HepG2 (cell line): ENCODE results near the gene PSORS1C1. TPM values are rescaled to one million over a fixed set of nuclear protein-coding genes. Genes with fewer than 3 reads are reported as not detected.

Experiments
- BRD4 ChIP-seq: sonication (generic); formaldehyde crosslinking; IDR thresholded peaks from 2 replicates; pipeline ENCODE4 v1.4.0; 2020; ENCODE audit warnings: missing genetic modification reagents
- ISL2 ChIP-seq: sonication (generic); formaldehyde crosslinking; IDR thresholded peaks from 2 replicates; pipeline ENCODE4 v1.5.0; 2020; ENCODE audit warnings: missing genetic modification reagents
- MED8 ChIP-seq: sonication (generic); formaldehyde crosslinking; IDR thresholded peaks from 2 replicates; pipeline ENCODE4 v1.8.1; 2023; ENCODE audit warnings: mild to moderate bottlenecking, missing genetic modification reagents; ENCODE audit not compliant: insufficient replicate concordance
- NR2F6 ChIP-seq, 2 experiments: IDR thresholded peaks; 2 replicates each; pipeline ENCODE4 v1.6.1; 2016; ENCODE audit warnings: antibody characterized with exemption in 1 of 2, mild to moderate bottlenecking in 1 of 2
- POLR2AphosphoS2 ChIP-seq: IDR thresholded peaks from 2 replicates; pipeline ENCODE4 v1.6.1; 2011; ENCODE audit warnings: low read depth, low read length, improper control_type of control experiment
- TP53 ChIP-seq: sonication (generic); formaldehyde crosslinking; conservative IDR thresholded peaks from 2 replicates; pipeline ENCODE4 v1.4.0; 2020; ENCODE audit warnings: missing genetic modification reagents
- YY1 ChIP-seq: IDR thresholded peaks from 2 replicates; pipeline ENCODE4 v1.6.1; 2011; ENCODE audit warnings: low read length, low read depth, moderate library complexity, mild to moderate bottlenecking; ENCODE audit not compliant: insufficient read depth, insufficient replicate concordance
- ZC3H13 ChIP-seq: sonication (generic); formaldehyde crosslinking; IDR thresholded peaks from 2 replicates; pipeline ENCODE4 v1.8.1; 2023; ENCODE audit warnings: mild to moderate bottlenecking, missing genetic modification reagents, moderate library complexity
- ZNF121 ChIP-seq: sonication (generic); formaldehyde crosslinking; IDR thresholded peaks from 2 replicates; pipeline ENCODE4 v1.5.0; 2020; ENCODE audit warnings: mild to moderate bottlenecking, missing genetic modification reagents
- ZNF337 ChIP-seq: sonication (generic); formaldehyde crosslinking; IDR thresholded peaks from 2 replicates; pipeline ENCODE4 v1.5.1; 2020; ENCODE audit warnings: missing genetic modification reagents, low read depth, mild to moderate bottlenecking, borderline replicate concordance
- ZNF460 ChIP-seq: sonication (generic); formaldehyde crosslinking; IDR thresholded peaks from 2 replicates; pipeline ENCODE4 v1.5.1; 2020; ENCODE audit warnings: missing genetic modification reagents, mild to moderate bottlenecking, borderline replicate concordance
- ZNF468 ChIP-seq: sonication (generic); formaldehyde crosslinking; IDR thresholded peaks from 2 replicates; pipeline ENCODE4 v1.8.0; 2022; ENCODE audit warnings: mild to moderate bottlenecking, moderate library complexity, missing genetic modification reagents
- polyA plus RNA-seq, 8 experiments: library from polyadenylated mRNA; depleted of rRNA in 3 of 8; stranded (reverse) in 7 of 8; unstranded in 1 of 8; fragments of >200 nt; fragmentation: Illumina TruSeq in 4 of 8; extraction: Trizol in 4 of 8; gene quantifications; 2 replicates each; pipeline versions ENCODE4 v1.2.1 to v1.2.3, GENCODE V29; 2011 to 2016; ENCODE audit warnings: low read depth in 4 of 8, missing spikeins in 1 of 8, mixed read lengths in 1 of 8; ENCODE audit not compliant: insufficient read depth in 1 of 8
- total RNA-seq, 5 experiments: library from RNA; depleted of rRNA; stranded (reverse); fragments of >200 nt; fragmentation: Illumina TruSeq; extraction: Trizol; gene quantifications; 2 replicates each; pipeline ENCODE4 v1.2.3, GENCODE V29; 2016; ENCODE audit warnings: low read depth in 1 of 5
- TF ChIP-seq, protein P1 (sequence below): fragments of 450-650 bp; IDR thresholded peaks from 2 replicates; pipeline ENCODE4 v1.6.1; 2017; ENCODE audit warnings: mild to moderate bottlenecking
- TF ChIP-seq, protein P2 (sequence below): sonication (generic); formaldehyde crosslinking; IDR thresholded peaks from 2 replicates; pipeline ENCODE4 v1.8.1; 2023; ENCODE audit warnings: mild to moderate bottlenecking, moderate library complexity, missing genetic modification reagents
- TF ChIP-seq, protein P3 (sequence below): sonication (generic); formaldehyde crosslinking; IDR thresholded peaks from 2 replicates; pipeline ENCODE4 v1.5.0; 2020; ENCODE audit warnings: missing genetic modification reagents
- TF ChIP-seq, protein P4 (sequence below): sonication (generic); formaldehyde crosslinking; IDR thresholded peaks from 2 replicates; pipeline ENCODE4 v1.5.1; 2020; ENCODE audit warnings: missing genetic modification reagents, mild to moderate bottlenecking, borderline replicate concordance
- TF ChIP-seq, protein P5 (sequence below): sonication (generic); formaldehyde crosslinking; IDR thresholded peaks from 2 replicates; pipeline ENCODE4 v1.8.0; 2022; ENCODE audit warnings: mild to moderate bottlenecking, missing genetic modification reagents, moderate library complexity
- TF ChIP-seq, protein P6 (sequence below): sonication (generic); formaldehyde crosslinking; IDR thresholded peaks from 2 replicates; pipeline ENCODE4 v1.4.0; 2020; ENCODE audit warnings: missing genetic modification reagents, low read depth, mild to moderate bottlenecking, borderline replicate concordance
- TF ChIP-seq, protein P7 (sequence below): sonication (generic); formaldehyde crosslinking; conservative IDR thresholded peaks from 2 replicates; pipeline ENCODE4 v1.8.0; 2022; ENCODE audit warnings: low read depth, missing genetic modification reagents

Gene PSORS1C1
- total and polyA plus RNA-seq, 2 of the 13 experiments (the other 11 are each of a cell fraction or from before 2014, with no cell fraction given): 0.01 to 0.02 TPM

DNA sequence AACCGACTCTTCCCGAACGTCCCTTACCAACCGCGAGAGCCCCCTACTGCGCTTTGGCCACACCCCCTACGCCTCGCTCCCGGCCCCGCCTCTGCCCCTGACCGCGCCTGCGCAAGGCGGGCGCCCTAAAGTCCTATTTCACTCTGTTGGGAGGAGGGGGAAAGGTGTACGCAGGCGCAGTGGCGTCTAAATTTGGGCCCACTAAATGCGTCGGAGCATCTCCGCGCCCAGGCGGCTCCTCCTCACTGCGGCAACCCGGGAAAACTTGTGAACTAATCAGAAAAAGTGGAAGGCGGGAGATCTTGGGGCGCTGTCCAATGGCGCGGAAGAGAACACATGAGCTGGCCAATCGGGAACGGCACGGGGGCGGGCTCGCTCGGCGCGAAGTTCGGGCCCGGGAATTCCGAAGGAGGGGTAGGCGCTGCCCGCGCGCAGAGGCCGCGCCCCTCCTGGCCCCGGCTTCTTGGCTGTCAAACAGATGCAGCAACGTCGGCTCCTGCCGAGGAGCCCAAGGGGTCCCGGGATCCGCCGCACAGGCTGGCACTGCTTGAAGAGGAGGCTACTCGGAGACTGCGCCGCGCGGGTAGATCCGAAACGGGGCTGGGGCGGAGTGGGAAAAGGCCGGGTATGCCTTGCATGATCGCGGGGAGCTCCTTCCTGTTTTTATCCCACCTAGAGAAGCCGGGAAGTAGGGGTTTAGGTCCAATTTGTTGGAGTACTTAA is 43.7 kb downstream of the PSORS1C1 start, which contains the start of gene TCF19 (continued):
- TF ChIP-seq NR2F6 (IDR thresholded peaks at IDR 0.05) (no peak), NR2F6 (CRISPR knock-in tag; IDR thresholded peaks at IDR 0.05) (no peak), ZNF468 (CRISPR knock-in tag) (0 out of 2 replicates have a peak, but pooled peaks have one; percentile 57), ZC3H13 (peak; percentile 87), ZNF337 (0 out of 2 replicates have a peak, but pooled peaks have one; percentile 61), TP53 (CRISPR knock-in tag) (no peak), ZNF121 (CRISPR knock-in tag) (no peak), ZNF460 (no peak), YY1 (no peak), MED8 (CRISPR knock-in tag) (no peak), POLR2AphosphoS2 (no peak), ISL2 (CRISPR knock-in tag) (0 out of 2 replicates have a peak, but pooled peaks have one; percentile 51), BRD4 (CRISPR knock-in tag) (no peak)
- TF ChIP-seq, protein P1, sequence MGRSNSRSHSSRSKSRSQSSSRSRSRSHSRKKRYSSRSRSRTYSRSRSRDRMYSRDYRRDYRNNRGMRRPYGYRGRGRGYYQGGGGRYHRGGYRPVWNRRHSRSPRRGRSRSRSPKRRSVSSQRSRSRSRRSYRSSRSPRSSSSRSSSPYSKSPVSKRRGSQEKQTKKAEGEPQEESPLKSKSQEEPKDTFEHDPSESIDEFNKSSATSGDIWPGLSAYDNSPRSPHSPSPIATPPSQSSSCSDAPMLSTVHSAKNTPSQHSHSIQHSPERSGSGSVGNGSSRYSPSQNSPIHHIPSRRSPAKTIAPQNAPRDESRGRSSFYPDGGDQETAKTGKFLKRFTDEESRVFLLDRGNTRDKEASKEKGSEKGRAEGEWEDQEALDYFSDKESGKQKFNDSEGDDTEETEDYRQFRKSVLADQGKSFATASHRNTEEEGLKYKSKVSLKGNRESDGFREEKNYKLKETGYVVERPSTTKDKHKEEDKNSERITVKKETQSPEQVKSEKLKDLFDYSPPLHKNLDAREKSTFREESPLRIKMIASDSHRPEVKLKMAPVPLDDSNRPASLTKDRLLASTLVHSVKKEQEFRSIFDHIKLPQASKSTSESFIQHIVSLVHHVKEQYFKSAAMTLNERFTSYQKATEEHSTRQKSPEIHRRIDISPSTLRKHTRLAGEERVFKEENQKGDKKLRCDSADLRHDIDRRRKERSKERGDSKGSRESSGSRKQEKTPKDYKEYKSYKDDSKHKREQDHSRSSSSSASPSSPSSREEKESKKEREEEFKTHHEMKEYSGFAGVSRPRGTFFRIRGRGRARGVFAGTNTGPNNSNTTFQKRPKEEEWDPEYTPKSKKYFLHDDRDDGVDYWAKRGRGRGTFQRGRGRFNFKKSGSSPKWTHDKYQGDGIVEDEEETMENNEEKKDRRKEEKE: no peak
- TF ChIP-seq, protein P2, sequence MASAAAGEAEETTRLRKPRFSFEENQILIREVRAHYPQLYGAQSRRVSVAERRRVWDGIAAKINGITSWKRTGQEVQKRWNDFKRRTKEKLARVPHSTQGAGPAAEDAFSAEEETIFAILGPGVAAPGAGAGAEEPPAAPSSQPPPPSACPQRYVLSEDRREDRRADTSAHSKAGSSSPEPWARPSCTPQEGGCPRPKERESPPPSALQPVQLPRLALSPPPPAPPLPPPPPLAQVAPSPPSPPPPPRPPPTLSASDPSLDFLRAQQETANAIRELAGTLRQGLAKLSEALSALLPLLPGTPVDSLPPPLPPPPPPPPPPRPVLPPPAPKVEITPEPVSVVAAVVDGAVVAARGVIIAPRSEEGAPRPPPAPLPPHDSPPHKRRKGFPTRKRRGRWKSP (CRISPR knock-in tag): peak; percentile 87
- TF ChIP-seq, protein P3, sequence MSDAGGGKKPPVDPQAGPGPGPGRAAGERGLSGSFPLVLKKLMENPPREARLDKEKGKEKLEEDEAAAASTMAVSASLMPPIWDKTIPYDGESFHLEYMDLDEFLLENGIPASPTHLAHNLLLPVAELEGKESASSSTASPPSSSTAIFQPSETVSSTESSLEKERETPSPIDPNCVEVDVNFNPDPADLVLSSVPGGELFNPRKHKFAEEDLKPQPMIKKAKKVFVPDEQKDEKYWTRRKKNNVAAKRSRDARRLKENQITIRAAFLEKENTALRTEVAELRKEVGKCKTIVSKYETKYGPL (CRISPR knock-in tag): no peak
- TF ChIP-seq, protein P4, sequence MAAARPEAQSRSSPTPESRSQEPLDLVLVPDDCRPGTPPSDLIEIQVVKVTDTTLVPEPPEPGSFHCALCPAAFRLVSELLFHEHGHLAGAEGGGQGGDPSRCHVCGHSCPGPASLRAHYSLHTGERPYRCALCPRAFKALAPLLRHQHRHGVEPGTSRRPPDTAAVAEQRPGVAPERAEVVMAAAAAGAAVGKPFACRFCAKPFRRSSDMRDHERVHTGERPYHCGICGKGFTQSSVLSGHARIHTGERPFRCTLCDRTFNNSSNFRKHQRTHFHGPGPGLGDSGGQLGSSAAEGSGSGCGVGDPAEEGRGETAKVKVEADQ (CRISPR knock-in tag): peak; percentile 55; the same call in 1 of the 2 replicates
- TF ChIP-seq, protein P5, sequence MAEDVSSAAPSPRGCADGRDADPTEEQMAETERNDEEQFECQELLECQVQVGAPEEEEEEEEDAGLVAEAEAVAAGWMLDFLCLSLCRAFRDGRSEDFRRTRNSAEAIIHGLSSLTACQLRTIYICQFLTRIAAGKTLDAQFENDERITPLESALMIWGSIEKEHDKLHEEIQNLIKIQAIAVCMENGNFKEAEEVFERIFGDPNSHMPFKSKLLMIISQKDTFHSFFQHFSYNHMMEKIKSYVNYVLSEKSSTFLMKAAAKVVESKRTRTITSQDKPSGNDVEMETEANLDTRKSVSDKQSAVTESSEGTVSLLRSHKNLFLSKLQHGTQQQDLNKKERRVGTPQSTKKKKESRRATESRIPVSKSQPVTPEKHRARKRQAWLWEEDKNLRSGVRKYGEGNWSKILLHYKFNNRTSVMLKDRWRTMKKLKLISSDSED (CRISPR knock-in tag): no peak
- TF ChIP-seq, protein P6, sequence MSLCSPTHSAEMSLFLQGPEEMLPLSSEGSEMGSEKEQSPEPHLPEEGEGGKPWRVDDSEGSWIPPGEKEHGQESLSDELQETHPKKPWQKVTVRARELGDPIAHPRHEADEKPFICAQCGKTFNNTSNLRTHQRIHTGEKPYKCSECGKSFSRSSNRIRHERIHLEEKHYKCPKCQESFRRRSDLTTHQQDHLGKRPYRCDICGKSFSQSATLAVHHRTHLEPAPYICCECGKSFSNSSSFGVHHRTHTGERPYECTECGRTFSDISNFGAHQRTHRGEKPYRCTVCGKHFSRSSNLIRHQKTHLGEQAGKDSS: 0 out of 2 replicates have a peak, but pooled peaks have one; percentile 77
- TF ChIP-seq, protein P7, sequence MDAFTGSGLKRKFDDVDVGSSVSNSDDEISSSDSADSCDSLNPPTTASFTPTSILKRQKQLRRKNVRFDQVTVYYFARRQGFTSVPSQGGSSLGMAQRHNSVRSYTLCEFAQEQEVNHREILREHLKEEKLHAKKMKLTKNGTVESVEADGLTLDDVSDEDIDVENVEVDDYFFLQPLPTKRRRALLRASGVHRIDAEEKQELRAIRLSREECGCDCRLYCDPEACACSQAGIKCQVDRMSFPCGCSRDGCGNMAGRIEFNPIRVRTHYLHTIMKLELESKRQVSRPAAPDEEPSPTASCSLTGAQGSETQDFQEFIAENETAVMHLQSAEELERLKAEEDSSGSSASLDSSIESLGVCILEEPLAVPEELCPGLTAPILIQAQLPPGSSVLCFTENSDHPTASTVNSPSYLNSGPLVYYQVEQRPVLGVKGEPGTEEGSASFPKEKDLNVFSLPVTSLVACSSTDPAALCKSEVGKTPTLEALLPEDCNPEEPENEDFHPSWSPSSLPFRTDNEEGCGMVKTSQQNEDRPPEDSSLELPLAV (CRISPR knock-in tag): no peak
